WTC11 (cell line): Measurements from ENCODE around the gene ATG5. TPM values are rescaled to one million over a fixed set of nuclear protein-coding genes. Genes with fewer than 3 reads are reported as not detected.

Source experiments
- ATAC-seq: fragments of 200-7000 bp; cut with Tn5 transposase; 2 replicates; pipeline ENCODE4 v1.10.0; 2021; ENCODE audit warnings: mild to moderate bottlenecking, moderate library complexity
- CTCF ChIA-PET: fragments of 300-600 bp; sonication (Branson Sonifier 250); formaldehyde crosslinking; loops from one replicate; lab custom pipeline; 2021; ENCODE audit warnings: antibody characterized with exemption; lab: Charles Lee
- POLR2A ChIA-PET: fragments of 350-600 bp; sonication (Branson Sonifier 250); formaldehyde crosslinking; loops from one replicate; lab custom pipeline; 2021; ENCODE audit warnings: antibody characterized with exemption; lab: Charles Lee
- DNase-seq: peaks from one replicate; pipeline ENCODE4 v3.0.0; 2021; ENCODE audit warnings: low spot score
- H3K27ac Mint-ChIP-seq: 2 replicates; pipeline ENCODE4 v1.8.0; 2021; ENCODE audit warnings: mixed read lengths
- H3K27me3 Mint-ChIP-seq: 2 replicates; pipeline ENCODE4 v1.8.0; 2021; ENCODE audit warnings: low read depth, mild to moderate bottlenecking, moderate library complexity, mixed read lengths
- H3K36me3 Mint-ChIP-seq: 2 replicates; pipeline ENCODE4 v1.8.0; 2021; ENCODE audit warnings: mixed read lengths
- H3K4me1 Mint-ChIP-seq: 2 replicates; pipeline ENCODE4 v1.8.0; 2022; ENCODE audit warnings: mixed read lengths
- H3K4me3 Mint-ChIP-seq: 2 replicates; pipeline ENCODE4 v1.8.0; 2021; ENCODE audit warnings: mild to moderate bottlenecking, moderate library complexity, mixed read lengths
- H3K9me3 Mint-ChIP-seq: 2 replicates; pipeline ENCODE4 v1.8.0; 2021; ENCODE audit warnings: mixed read lengths
- AFF4 ChIP-seq: sonication (generic); formaldehyde crosslinking; IDR thresholded peaks from 2 replicates; pipeline ENCODE4 v1.8.1; 2023; ENCODE audit warnings: mild to moderate bottlenecking, missing genetic modification reagents, borderline replicate concordance
- ARID4B ChIP-seq: sonication (generic); formaldehyde crosslinking; IDR thresholded peaks from 2 replicates; pipeline ENCODE4 v1.8.0; 2023; ENCODE audit warnings: missing genetic modification reagents, mild to moderate bottlenecking, borderline replicate concordance
- ATF6 ChIP-seq: sonication (generic); formaldehyde crosslinking; IDR thresholded peaks from 2 replicates; pipeline ENCODE4 v1.8.1; 2023; ENCODE audit warnings: mild to moderate bottlenecking, missing genetic modification reagents
- ELF4 ChIP-seq: sonication (generic); formaldehyde crosslinking; IDR thresholded peaks from 2 replicates; pipeline ENCODE4 v1.8.1; 2022; ENCODE audit warnings: low read depth, mild to moderate bottlenecking, moderate library complexity, missing genetic modification reagents
- ERG ChIP-seq: fragments of 250-450 bp; sonication (Bioruptor Pico); IDR thresholded peaks from 2 replicates; pipeline ENCODE4 v1.8.0; 2021; ENCODE audit warnings: mild to moderate bottlenecking
- ETV6 ChIP-seq: sonication (generic); formaldehyde crosslinking; IDR thresholded peaks from 2 replicates; pipeline ENCODE4 v1.8.1; 2022; ENCODE audit warnings: mild to moderate bottlenecking, missing genetic modification reagents
- JAZF1 ChIP-seq: fragments of 250-450 bp; sonication (Bioruptor Pico); IDR thresholded peaks from 2 replicates; pipeline ENCODE4 v1.9.0; 2021; ENCODE audit warnings: moderate library complexity, mild to moderate bottlenecking, inconsistent platforms
- MAX ChIP-seq: sonication (generic); formaldehyde crosslinking; IDR thresholded peaks from 2 replicates; pipeline ENCODE4 v1.8.0; 2022; ENCODE audit warnings: mild to moderate bottlenecking, missing genetic modification reagents
- MLX ChIP-seq: sonication (generic); formaldehyde crosslinking; IDR thresholded peaks from 2 replicates; pipeline ENCODE4 v1.8.1; 2023; ENCODE audit warnings: mild to moderate bottlenecking, missing genetic modification reagents, moderate library complexity
- MXD4 ChIP-seq: fragments of 250-450 bp; sonication (Bioruptor Pico); IDR thresholded peaks from 2 replicates; pipeline ENCODE4 v1.8.0; 2021; ENCODE audit warnings: mild to moderate bottlenecking, moderate library complexity, borderline replicate concordance
- MYBL2 ChIP-seq: sonication (generic); formaldehyde crosslinking; IDR thresholded peaks from 2 replicates; pipeline ENCODE4 v1.8.1; 2023; ENCODE audit warnings: mild to moderate bottlenecking, moderate library complexity, missing genetic modification reagents
- NFE2L1 ChIP-seq: sonication (generic); formaldehyde crosslinking; IDR thresholded peaks from 2 replicates; pipeline ENCODE4 v1.8.1; 2023; ENCODE audit warnings: missing genetic modification reagents
- NR1H2 ChIP-seq: sonication (generic); formaldehyde crosslinking; IDR thresholded peaks from 2 replicates; pipeline ENCODE4 v1.9.0; 2021; ENCODE audit warnings: mild to moderate bottlenecking, moderate library complexity, missing genetic modification reagents
- NR3C1 ChIP-seq: sonication (generic); formaldehyde crosslinking; conservative IDR thresholded peaks from 2 replicates; pipeline ENCODE4 v1.8.1; 2023; ENCODE audit warnings: low read depth, mild to moderate bottlenecking, missing genetic modification reagents
- PRRX2 ChIP-seq: fragments of 250-450 bp; sonication (Bioruptor Pico); IDR thresholded peaks from 2 replicates; pipeline ENCODE4 v1.8.0; 2021; ENCODE audit warnings: mild to moderate bottlenecking
- RORB ChIP-seq: fragments of 250-450 bp; sonication (Bioruptor Pico); IDR thresholded peaks from 2 replicates; pipeline ENCODE4 v1.9.0; 2021; ENCODE audit warnings: mild to moderate bottlenecking
- STAT6 ChIP-seq: sonication (generic); formaldehyde crosslinking; conservative IDR thresholded peaks from 2 replicates; pipeline ENCODE4 v1.8.1; 2023; ENCODE audit warnings: mild to moderate bottlenecking, low read depth, missing genetic modification reagents, moderate library complexity
- ZBTB21 ChIP-seq: sonication (generic); formaldehyde crosslinking; IDR thresholded peaks from 2 replicates; pipeline ENCODE4 v1.8.1; 2023; ENCODE audit warnings: mild to moderate bottlenecking, missing genetic modification reagents, borderline replicate concordance
- ZNF219 ChIP-seq: sonication (generic); formaldehyde crosslinking; IDR thresholded peaks from 2 replicates; pipeline ENCODE4 v1.8.0; 2023; ENCODE audit warnings: missing genetic modification reagents, mild to moderate bottlenecking, borderline replicate concordance
- total RNA-seq: library from RNA; stranded (reverse); gene quantifications from 3 replicates; pipeline ENCODE4 v1.2.3, GENCODE V29; 2021

The ATG5 gene
- total RNA-seq, 1 experiment from 2014 or later: 32.6 TPM

- Mint-ChIP-seq H3K4me3 (no peak overlapping the region), H3K27ac (peak overlapping the region; percentile 3; the same call in 1 of the 2 replicates), H3K9me3 (no peaks in the 10 kb centered on the region), H3K27me3 (no peaks in the 10 kb centered on the region), H3K4me1 (peaks cover 27% of the 10 kb centered on the region), H3K36me3 (no peaks in the 10 kb centered on the region)
- ChIA-PET POLR2A (no interaction called here), CTCF (interaction anchor here (1.5 kb wide), 1 partner anchor 37 kb away, joined by 4 read pairs; no protein-coding TSS in a partner anchor)
- TF ChIP-seq AFF4 (CRISPR knock-in tag): no peak
- no peak for TF ChIP-seq NR1H2 (CRISPR knock-in tag)
- TF ChIP-seq PRRX2: no peak
- TF ChIP-seq MYBL2 (CRISPR knock-in tag): no peak
- no peak for TF ChIP-seq ERG
- no peak for TF ChIP-seq MXD4 (CRISPR knock-in tag)
- TF ChIP-seq NR3C1 (CRISPR knock-in tag): no peak
- no peak for TF ChIP-seq ELF4 (CRISPR knock-in tag)
- no peak for TF ChIP-seq JAZF1
- no peak for TF ChIP-seq ATF6 (CRISPR knock-in tag)
- TF ChIP-seq STAT6 (CRISPR knock-in tag): no peak
- no peak for TF ChIP-seq ZBTB21 (CRISPR knock-in tag)
- no peak for TF ChIP-seq MLX (CRISPR knock-in tag)
- TF ChIP-seq MAX (CRISPR knock-in tag): no peak
- TF ChIP-seq RORB: no peak
- TF ChIP-seq ETV6 (CRISPR knock-in tag): no peak
- TF ChIP-seq NFE2L1 (CRISPR knock-in tag): no peak
- TF ChIP-seq ZNF219 (CRISPR knock-in tag): no peak
- no peak for TF ChIP-seq ARID4B (CRISPR knock-in tag)
- ATAC-seq (no peak), DNase-seq (no peak)
Measured at GRCh38 chr6:106192824-106193223, 132.7 kb downstream of the ATG5 start.
